ENCODE measurements around the gene HILPDA.

DNA sequence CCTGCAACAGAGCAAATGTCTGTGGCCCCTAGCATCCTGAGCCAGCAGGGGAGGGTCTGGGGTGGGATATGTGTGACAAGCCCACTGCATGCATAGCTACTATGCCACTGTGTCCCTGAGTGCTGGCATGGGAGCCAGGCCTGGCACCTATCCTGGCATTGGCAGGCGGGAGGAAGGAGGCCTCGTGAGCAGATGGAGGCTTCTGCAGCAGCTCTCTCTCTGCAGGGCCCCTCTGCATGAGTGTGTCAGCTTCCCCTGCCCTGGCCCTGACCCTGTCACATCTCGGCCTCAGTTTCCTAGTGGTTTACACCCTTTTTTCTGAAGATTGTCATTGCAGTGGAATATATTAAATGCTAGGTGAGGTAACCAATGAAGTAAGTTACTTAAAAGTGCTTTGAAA is 32.8 kb upstream of the HILPDA start:
- no peak for TF ChIP-seq CTCF (conservative IDR thresholded peaks at IDR 0.05; ENCODE audit: low read depth in 2 of 2)
- no peak for TF ChIP-seq CREB1 (CRISPR knock-in tag; IDR thresholded peaks at IDR 0.05; ENCODE audit: low read depth)
- no peak for TF ChIP-seq EZH2 (IDR thresholded peaks at IDR 0.05; ENCODE audit: low read depth, unreplicated experiment)
- no peak for TF ChIP-seq STAT1 (IDR thresholded peaks at IDR 0.05; ENCODE audit: unreplicated experiment)
- TF ChIP-seq POLR2AphosphoS5 (IDR thresholded peaks at IDR 0.05; ENCODE audit: low read depth) = no peak
- TF ChIP-seq EZH2phosphoT487 (IDR thresholded peaks at IDR 0.05; ENCODE audit: unreplicated experiment) = no peak
- TF ChIP-seq JUNB (IDR thresholded peaks at IDR 0.05; ENCODE audit: unreplicated experiment) = no peak
- TF ChIP-seq, protein P1, sequence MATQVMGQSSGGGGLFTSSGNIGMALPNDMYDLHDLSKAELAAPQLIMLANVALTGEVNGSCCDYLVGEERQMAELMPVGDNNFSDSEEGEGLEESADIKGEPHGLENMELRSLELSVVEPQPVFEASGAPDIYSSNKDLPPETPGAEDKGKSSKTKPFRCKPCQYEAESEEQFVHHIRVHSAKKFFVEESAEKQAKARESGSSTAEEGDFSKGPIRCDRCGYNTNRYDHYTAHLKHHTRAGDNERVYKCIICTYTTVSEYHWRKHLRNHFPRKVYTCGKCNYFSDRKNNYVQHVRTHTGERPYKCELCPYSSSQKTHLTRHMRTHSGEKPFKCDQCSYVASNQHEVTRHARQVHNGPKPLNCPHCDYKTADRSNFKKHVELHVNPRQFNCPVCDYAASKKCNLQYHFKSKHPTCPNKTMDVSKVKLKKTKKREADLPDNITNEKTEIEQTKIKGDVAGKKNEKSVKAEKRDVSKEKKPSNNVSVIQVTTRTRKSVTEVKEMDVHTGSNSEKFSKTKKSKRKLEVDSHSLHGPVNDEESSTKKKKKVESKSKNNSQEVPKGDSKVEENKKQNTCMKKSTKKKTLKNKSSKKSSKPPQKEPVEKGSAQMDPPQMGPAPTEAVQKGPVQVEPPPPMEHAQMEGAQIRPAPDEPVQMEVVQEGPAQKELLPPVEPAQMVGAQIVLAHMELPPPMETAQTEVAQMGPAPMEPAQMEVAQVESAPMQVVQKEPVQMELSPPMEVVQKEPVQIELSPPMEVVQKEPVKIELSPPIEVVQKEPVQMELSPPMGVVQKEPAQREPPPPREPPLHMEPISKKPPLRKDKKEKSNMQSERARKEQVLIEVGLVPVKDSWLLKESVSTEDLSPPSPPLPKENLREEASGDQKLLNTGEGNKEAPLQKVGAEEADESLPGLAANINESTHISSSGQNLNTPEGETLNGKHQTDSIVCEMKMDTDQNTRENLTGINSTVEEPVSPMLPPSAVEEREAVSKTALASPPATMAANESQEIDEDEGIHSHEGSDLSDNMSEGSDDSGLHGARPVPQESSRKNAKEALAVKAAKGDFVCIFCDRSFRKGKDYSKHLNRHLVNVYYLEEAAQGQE (IDR thresholded peaks at IDR 0.05; ENCODE audit: unreplicated experiment) = no peak
- TF ChIP-seq ZNF331 (CRISPR knock-in tag; IDR thresholded peaks at IDR 0.05; ENCODE audit: low read depth) = no peak
- TF ChIP-seq ETS1 (IDR thresholded peaks at IDR 0.05) = no peak
